GM04503 (cell line): ENCODE results near the gene THSD4.
"Not testable (repeated sequence)": the region's sequence is repeated elsewhere in the genome, so short reads cannot be mapped to it uniquely, and the experiment has no call there.

Experiments
- DNase-seq: peaks from one replicate; pipeline ENCODE4 v3.0.0-alpha.2; 2012; ENCODE audit warnings: low read depth

Gene THSD4

DNA sequence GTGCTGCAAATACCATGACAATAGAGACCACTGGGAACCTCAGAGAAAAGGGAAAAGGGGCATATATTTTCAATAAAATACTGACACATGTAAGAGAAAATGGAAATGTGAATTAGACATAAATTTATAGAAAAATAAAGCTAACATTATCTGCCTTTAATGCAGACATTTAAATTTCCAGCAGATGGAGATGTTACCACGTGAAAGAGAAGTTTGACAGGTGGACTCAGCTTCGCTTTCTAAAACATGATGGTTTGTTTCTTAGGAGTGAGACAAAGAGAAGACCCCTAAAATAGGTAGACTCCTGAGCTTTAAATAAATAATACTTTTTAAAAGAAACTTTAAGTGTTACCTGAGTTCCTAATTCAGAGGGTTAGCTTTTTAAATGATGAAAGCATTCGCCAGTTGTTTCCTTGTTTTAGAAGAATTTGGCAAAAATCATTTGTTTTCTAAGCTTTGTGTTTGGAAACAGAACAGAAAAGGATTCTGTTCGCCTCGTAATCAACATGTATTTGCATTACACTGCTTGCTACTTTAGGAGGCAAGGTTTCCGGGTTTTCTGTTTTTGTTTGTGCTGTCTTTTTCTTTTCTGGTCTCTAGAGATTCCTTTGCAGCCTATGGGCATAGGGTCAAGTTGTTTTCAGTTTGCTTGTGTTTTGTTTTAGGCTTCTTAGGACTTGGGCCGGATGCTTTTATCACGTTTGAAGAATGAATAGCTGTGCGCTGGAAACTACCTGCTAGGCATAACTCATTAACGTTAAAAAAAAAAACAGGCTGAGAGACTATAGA is 271.4 kb downstream of the THSD4 start:
- no peak for DNase-seq

DNA sequence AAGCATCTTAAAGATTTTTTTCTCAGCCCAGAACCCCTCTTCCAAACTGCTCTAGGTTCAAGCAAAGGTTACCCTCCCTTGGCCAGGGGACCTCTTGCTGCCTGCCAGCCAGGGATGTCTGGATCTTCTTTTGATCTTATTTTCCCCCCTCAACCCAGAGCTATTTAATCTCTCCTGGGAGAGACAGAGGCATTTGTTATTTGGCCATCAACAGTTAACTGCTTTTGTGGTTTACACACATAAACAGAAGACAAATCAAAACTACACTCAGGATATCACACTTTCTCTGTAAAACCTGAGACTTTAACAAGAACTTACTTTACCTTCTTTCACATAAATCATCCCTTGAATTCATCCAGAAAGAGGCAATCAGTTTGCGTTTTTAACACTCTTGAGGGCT is 272.5 kb downstream of the THSD4 start:
- no peak for DNase-seq

DNA sequence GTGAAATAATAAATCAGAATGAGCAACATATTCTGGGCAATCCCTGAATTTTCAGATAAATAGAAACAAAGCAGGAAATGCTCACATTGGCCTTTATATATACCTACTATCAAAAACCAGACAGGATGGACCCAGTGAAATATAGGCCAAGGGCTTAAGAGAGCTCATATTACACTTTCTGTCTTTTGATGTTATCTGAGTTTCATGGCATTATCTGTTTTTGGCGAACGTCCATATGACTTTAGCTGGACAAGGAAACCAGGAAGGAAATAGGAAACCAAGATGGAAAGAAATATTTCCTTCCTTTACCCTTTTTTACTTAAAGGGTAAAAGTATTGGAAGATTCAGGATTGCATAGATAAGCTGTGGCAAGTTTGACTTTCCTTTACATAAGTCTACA is 274.8 kb downstream of the THSD4 start:
- no peak for DNase-seq

DNA sequence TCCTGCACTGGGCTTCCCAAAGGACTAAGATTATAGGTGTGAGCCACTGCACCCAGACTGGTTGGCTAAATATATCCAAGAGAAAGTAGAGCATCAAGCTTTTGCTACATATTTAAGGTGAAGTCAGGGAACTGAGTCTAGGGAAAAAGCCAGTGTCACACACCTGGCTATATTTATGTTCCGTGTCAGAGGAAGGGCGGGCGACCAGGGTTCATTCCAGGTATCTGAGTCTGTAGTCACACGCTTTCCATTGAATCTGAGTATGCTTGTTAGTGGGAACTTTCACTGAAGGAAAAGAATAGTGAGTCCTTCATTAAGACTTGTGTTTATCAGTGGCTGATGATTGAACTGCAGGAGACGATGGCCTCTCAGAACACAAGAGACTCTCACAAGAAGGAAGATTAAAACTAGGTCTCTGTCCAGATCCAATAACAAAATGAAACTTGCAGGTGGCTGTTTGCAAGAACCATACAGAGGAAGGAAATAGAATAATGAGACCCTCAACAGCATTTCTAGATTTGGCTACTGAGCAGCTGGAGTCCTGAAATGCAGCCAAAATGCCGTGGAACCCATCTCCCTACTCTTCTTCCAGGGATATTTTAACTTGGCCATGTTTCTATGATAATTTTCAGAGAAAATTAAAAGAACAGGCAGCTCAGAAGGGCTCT is 276.3 kb downstream of the THSD4 start:
- no peak for DNase-seq

DNA sequence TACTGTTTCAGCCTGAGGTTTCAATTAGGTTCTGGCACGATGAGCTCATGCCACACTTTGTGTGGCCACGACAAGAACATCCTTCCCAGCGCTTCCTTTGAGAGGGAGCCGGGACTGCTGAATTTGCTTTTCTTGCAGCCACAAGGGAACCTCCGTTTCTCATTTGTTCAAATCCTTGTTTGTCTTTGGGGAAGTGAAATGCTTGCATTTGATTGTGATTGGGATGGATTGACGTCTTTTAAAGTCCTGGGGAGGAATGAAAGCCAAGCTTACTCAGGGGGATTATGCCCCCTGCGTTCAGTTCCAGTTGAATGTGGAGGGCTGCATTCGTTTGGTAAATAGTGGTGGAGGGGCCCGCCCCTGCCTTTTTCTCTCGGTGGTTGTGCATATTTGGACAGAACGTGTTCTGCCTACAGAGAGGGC is 277.6 kb downstream of the THSD4 start:
- DNase-seq, result no peak

DNA sequence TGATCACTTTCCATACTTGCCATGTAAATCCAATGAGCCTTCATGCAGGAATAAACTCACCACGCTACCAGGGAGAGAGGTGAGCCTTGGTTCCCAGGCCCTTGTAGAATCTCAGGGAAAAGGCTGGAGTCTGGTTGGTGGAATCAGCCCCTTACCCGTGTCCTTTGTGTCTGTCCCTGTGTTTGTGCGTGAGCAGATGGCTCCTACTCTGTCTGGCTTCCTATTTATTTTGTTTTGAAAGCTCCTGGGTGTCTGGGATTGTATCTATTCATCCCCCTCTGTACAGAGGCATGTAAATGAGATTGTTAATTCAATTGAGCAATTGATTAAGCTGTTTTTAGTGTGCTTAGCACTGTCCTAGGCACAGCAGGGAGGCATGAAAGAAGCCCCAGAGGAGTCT is 278.1 kb downstream of the THSD4 start:
- DNase-seq, result no peak

DNA sequence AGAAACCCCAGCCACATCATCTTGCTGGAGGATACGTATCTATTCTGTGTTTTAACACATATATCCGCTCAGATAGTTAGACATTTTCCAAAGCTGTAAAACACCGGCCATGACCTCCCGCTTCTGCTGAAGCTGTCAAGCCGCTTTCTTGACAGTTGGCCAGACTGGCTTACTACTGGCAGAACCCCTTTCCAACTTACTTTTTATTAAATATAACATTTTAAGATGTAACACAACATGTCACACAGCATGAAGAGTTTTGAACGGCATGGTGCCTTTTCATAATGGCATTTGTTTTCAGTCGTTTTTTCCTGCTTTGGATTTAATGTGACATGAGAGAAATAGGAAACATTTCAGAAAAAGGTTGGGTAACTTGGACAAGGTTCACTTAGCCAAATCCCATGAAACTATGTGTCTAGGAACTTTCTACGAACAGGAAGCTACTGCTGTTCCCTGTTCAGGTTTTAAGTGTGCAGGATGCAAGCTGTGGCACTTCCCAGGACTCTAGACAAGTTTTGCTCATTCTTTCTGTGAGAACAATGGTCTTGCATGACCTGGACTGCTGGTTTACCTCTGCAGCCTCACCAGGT is 281.4 kb downstream of the THSD4 start:
- DNase-seq, result no peak

DNA sequence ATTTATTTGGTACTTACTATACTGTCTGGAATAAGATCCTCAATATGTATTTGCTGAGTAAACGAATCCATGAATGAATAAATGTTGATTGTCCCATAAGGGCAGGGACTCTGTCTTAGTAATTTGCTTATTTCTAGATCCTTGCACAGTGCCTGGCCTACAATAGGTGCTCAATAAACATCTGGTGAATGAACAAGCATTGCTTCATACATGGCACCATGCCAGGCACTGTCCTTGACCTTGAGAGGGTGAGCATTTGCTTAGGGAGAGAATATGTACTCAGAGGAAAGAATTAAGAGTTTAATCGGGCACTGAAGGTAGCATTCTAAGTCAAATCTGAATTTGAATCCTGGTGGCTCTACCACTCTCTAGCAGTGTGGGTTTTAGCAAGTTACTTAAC is 282.1 kb downstream of the THSD4 start:
- no peak for DNase-seq

DNA sequence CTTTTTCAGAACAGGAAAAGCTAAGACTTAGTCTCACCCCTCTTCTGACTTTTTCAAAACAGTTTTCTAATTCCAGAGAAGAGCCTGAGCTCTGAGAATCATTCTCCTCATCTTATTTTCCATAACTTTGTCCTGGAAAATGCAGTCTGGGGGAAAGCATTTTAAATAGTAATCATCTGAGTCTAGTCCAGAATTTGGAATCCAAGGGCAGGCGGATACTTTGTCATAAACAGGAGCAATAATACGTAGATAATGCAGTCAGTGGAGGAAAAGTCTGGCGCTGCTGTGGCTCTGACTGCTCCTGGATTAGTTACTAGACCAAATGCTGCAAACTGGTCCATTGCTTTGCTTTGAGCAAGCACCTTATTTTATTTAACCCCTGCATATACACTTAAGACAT is 285.0 kb downstream of the THSD4 start:
- no peak for DNase-seq

DNA sequence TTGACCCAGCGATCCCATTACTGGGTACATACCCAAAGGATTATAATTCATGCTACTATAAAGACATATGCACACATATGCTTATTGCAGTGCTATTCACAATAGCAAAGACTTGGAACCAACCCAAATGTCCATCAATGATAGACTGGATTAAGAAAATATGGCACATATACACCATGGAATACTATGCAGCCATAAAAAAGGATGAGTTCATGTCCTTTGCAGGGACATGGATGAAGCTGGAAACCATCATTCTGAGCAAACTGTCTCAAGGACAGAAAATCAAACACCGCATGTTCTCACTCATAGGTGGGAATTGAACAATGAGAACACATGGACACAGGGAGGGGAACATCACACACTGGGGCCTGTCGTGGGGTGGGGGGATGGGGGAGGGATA is 286.5 kb downstream of the THSD4 start:
- DNase-seq, result not testable (repeated sequence)

DNA sequence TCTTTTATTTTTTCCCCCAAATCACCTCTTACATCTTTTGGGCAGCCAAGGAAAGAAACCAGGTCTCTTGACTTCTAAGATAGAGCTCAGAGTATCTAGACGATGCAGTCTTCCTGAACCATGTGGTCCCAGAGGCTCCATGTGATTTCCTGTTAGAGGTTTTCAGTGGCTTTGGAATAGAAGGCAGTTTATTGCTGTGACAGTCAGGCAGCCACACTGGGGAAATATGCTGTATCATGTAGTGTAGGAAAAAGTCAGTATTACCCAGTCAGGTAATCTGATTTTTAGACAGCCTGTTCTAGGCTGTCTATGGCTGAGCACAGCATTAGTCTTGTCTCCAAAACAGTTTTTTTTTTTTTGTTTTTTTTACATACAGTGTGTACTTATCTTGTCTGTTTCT is 294.3 kb downstream of the THSD4 start:
- DNase-seq, result no peak

DNA sequence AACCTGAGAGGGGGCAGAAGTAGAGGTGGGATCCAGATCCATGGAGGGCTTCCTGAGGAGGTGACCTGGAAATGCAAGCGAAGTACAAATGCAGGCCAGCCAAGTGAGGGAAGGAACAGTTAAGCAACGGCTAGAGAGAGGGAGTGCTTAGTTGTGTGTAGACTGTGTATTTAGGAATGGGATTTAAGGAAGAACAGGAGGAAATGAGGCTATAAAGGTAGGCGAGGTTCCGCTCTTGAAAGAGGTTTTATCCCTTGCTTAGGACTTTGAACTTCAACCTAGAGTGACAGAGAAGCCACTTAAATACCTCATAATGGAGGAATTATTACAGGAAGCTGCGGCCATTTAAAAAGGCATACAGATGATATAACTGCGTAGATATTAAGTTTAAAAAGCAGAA is 295.1 kb downstream of the THSD4 start:
- DNase-seq, result no peak

DNA sequence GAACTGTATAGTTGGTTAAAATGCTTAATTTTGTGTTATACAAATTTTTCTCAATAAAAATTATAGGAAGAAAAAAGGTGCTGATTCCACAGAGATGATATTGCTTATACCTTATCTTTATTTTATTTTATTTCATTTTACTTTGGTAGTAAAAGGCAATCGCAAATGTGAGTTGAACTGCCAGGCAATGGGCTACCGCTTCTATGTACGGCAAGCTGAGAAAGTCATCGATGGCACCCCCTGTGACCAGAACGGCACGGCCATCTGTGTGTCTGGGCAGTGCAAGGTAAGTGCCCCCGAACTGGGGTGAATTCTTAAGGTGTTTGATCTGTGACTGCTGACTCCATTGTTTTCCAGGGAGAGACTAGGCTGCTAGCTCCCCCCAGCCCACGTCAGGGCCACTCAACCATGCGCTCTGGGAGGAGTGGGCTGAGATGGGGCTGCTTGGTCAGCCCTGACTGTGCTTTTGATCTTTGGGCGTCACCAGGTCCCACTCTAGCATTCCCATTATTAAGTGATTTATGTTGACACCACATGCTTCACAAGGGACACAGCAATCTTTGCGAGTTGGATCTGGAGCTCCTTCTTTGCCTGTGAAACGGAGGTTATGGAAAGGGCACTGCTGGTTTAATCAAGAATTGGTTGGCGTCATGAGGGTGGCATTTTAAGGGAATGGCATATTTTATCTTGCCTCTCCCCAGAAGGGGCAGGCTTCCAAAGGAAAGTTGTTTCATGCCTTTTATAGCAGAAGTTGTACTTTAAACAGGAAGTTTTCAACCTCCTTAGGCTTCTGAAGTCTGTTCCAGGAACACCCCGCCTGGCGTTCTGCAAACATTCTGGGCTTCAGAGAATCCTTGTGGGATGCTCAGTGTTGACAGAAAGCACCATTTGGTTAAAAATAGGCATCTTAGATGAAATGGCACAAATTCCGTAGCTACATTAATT is 296.5 kb downstream of the THSD4 start:
- DNase-seq, result peak; percentile 57

DNA sequence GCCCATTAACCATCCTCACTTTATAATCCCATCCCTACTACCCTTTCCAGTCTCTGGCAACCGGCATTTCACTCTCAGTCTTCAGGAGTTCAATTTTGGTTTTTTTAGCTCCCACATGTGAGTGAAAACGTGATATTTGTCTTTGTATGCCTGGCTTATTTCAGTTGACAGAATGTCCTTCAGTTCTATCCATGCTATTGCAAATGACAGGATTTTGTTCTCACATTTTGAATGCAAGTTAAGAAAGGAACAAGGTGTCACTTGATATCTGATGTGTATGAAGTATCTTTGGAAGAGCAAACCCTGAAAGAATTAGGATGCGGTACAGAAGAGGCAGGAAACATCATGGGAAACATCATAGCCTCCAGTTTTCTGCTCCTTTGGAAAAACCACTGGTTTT is 298.1 kb downstream of the THSD4 start:
- no peak for DNase-seq

DNA sequence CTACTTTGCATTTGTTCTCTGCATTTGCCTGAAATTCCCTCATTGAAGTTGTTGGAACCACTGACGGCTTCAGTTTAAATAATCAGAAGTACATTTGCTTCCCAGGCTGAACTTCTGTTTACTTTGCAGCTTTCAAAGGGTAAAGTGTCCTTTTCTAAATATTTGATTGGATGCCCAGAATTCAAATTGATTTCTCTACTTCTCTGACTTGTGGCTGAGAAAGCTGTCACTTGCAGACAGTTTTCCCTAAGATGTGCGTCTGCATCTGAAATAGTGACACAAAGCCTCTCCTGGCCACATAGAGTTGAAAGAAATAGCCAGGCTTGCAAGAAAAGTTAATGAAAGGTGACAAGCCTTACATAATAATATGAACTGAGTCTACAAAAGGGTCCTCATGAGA is 299.6 kb downstream of the THSD4 start:
- no peak for DNase-seq

DNA sequence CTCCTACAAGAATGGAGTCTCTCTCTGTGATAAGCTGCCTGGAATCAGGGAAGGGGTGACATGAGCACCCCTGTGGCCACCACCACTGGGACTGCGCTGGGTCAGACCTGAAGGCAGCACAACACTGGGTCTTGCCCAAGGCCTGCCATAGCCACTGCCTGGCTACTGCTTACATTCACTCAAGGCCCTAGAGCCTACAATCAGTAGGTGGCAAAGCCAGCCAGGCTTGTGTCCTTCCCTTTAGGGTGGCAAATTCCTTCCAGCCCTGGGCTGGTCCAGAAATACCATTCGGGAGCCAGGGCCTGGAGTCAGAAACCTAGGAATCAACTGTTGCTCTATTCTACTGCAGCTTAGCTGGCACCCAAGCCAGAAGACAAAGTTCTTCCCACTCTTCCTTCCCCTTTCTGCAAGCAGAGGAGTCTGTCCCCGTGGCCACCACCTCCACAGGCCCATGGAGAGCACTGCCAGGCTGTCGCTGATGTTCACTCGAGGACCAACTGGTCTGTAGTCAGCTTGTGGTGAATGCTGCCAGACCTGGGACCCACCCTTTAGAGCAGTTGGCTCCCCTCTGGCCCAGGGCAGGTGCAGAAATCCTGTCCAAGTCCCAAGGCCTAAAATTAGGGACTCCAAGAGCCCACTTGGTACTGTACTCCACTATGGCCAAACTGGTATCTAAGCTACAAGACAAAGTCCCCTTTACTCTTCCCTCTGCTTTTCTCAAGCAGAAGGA is 307.4 kb downstream of the THSD4 start:
- no peak for DNase-seq

DNA sequence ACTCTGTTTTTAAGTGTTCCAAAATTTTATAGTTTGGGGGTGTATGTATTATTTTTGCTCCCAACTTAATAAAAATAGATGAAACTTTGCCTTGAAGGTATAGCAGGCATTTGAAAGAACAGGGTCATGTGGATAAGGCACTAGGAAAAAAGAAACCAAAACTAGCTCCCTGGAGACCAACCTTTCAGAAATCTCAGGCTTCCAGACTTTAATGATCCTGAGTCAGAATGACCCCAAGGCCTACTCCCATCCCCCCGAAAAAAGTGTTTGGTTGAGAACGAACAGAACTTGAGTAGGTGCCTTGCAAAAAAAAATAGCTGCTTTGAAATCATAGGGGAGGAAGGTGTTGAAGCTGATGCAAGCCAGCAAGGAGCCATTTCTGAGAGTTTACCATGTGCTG is 309.5 kb downstream of the THSD4 start:
- no peak for DNase-seq

DNA sequence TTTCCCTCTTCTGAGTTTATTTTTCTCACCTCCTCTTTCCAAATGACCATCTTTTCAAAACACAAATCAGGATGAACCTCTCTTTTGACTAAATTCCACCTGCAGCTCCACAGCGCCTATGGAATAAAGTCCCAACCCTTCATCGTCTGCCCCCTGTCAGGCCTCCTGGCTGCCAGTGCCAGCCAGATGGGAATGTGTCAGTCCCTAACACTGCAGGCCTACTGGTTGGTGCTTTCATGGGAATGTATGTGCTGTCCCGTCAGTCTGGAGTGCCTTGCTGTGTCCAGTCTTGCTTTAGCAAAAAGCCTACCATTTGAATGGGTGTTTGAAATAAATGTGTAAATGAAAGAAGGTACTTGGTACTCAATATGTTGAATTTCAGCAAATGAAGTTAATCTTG is 310.1 kb downstream of the THSD4 start:
- no peak for DNase-seq

DNA sequence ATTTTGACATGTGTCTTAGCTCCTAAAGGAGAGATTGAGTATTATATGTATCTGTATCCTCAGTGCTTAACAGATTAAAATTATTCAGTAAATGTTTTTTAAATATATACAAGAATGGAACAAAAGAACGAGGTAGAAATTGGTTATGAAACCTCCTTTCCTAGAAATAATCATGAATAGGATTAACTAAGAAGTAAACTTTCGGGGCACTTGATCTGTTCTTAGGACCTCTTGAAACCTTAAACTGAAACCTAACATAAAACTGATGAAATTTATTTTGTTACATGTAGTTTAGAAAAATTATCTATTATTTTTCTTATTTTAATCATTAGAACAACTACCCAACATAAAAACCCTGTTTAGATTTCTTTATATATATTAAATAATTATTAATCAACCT is 311.5 kb downstream of the THSD4 start:
- DNase-seq, result no peak

DNA sequence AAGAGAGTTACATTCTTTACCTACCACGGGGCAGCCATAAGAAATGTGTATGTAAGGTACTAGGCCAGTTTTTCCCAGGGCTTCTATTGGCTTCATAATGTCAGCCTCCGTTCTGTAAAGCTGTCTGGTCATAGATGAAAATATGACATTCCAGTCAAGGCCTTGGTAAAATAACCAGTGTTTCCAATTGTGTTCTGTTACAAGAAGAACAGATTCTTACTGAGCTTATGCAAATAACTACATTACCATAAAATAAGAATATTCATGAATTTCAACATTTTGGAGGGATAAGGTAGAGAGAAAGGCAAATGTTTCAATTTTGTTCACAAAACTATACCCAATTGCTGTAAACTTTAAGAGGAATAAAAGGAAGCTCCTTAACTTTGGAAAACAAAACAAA is 315.5 kb downstream of the THSD4 start:
- no peak for DNase-seq
